GM18520 (cell line): ENCODE data around the gene NSUN5.
"Not testable (repeated sequence)": the region's sequence is repeated elsewhere in the genome, so short reads cannot be mapped to it uniquely, and the experiment has no call there.

Experiments used
- ATAC-seq: cut with Tn5 transposase; IDR thresholded peaks from one replicate; pipeline ENCODE4 v1.9.1; 2021; ENCODE audit not compliant: unreplicated experiment

NSUN5 gene

GRCh38 chr7:73297706-73298105 lies 10.9 kb downstream of the NSUN5 start:
- not testable (repeated sequence) for ATAC-seq

- ATAC-seq: not testable (repeated sequence)
These were observed 11.4 kb downstream of the NSUN5 start for GRCh38 chr7:73297235-73297634.

- not testable (repeated sequence) for ATAC-seq
These were observed 31.4 kb downstream of the NSUN5 start for GRCh38 chr7:73277210-73277609.

- ATAC-seq: not testable (repeated sequence)
These were observed 40.8 kb downstream of the NSUN5 start for GRCh38 chr7:73267813-73268212.

- ATAC-seq: peak; percentile 57
These were observed 41.8 kb downstream of the NSUN5 start for GRCh38 chr7:73266719-73267368.

GRCh38 chr7:73262416-73262815 lies 46.2 kb downstream of the NSUN5 start:
- ATAC-seq: not testable (repeated sequence)
